GM18502 (cell line): ENCODE results near the gene NSG1.
"Not testable (repeated sequence)": the region's sequence is repeated elsewhere in the genome, so short reads cannot be mapped to it uniquely, and the experiment has no call there.

Experiments
- ATAC-seq: cut with Tn5 transposase; IDR thresholded peaks from one replicate; pipeline ENCODE4 v1.9.1; 2021; ENCODE audit warnings: mild to moderate bottlenecking; ENCODE audit not compliant: unreplicated experiment, poor library complexity

The NSG1 gene

GRCh38 chr4:4461178-4461577, 74.3 kb downstream of the NSG1 start:
- no peak for ATAC-seq

GRCh38 chr4:4461850-4462249, 74.9 kb downstream of the NSG1 start:
- ATAC-seq: no peak

DNA sequence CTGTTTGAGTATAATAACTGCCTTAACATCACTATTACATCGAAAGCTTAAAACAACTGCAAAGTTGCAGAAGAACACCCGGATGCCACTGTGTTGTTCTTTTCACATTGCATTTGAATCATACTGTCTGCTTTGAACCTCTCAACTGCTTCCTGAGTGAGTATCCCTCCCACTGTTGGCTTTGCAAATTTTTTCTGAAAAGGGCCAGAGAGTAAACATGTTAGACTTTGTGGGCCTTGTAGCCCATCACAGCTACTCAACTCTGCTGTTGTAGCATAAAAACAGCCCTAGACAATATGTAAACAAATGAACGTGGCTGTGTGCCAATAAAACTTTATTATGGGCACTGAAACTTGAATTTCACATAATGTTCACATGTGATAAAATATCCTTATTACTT, 76.1 kb downstream of the NSG1 start:
- no peak for ATAC-seq

GRCh38 chr4:4465238-4465637, 78.3 kb downstream of the NSG1 start:
- not testable (repeated sequence) for ATAC-seq
